WTC11 (cell line): ENCODE data around the gene CKAP2L. TPM values are rescaled to one million over a fixed set of nuclear protein-coding genes. Genes with fewer than 3 reads are reported as not detected.
"Not testable (repeated sequence)": the region's sequence is repeated elsewhere in the genome, so short reads cannot be mapped to it uniquely, and the experiment has no call there.

Experiments used
- ATAC-seq: fragments of 200-7000 bp; cut with Tn5 transposase; 2 replicates; pipeline ENCODE4 v1.10.0; 2021; ENCODE audit warnings: mild to moderate bottlenecking, moderate library complexity
- CTCF ChIA-PET: fragments of 300-600 bp; sonication (Branson Sonifier 250); formaldehyde crosslinking; loops from one replicate; lab custom pipeline; 2021; ENCODE audit warnings: antibody characterized with exemption; lab: Charles Lee
- POLR2A ChIA-PET: fragments of 350-600 bp; sonication (Branson Sonifier 250); formaldehyde crosslinking; loops from one replicate; lab custom pipeline; 2021; ENCODE audit warnings: antibody characterized with exemption; lab: Charles Lee
- DNase-seq: peaks from one replicate; pipeline ENCODE4 v3.0.0; 2021; ENCODE audit warnings: low spot score
- H3K27ac Mint-ChIP-seq: 2 replicates; pipeline ENCODE4 v1.8.0; 2021; ENCODE audit warnings: mixed read lengths
- H3K27me3 Mint-ChIP-seq: 2 replicates; pipeline ENCODE4 v1.8.0; 2021; ENCODE audit warnings: low read depth, mild to moderate bottlenecking, moderate library complexity, mixed read lengths
- H3K36me3 Mint-ChIP-seq: 2 replicates; pipeline ENCODE4 v1.8.0; 2021; ENCODE audit warnings: mixed read lengths
- H3K4me1 Mint-ChIP-seq: 2 replicates; pipeline ENCODE4 v1.8.0; 2022; ENCODE audit warnings: mixed read lengths
- H3K4me3 Mint-ChIP-seq: 2 replicates; pipeline ENCODE4 v1.8.0; 2021; ENCODE audit warnings: mild to moderate bottlenecking, moderate library complexity, mixed read lengths
- H3K9me3 Mint-ChIP-seq: 2 replicates; pipeline ENCODE4 v1.8.0; 2021; ENCODE audit warnings: mixed read lengths
- ATF2 ChIP-seq: sonication (generic); formaldehyde crosslinking; IDR thresholded peaks from 2 replicates; pipeline ENCODE4 v1.8.1; 2022; ENCODE audit warnings: low read depth, missing genetic modification reagents, borderline replicate concordance
- CREB1 ChIP-seq: sonication (generic); formaldehyde crosslinking; IDR thresholded peaks from 2 replicates; pipeline ENCODE4 v1.8.0; 2023; ENCODE audit warnings: mild to moderate bottlenecking, missing genetic modification reagents
- ERG ChIP-seq: fragments of 250-450 bp; sonication (Bioruptor Pico); IDR thresholded peaks from 2 replicates; pipeline ENCODE4 v1.8.0; 2021; ENCODE audit warnings: mild to moderate bottlenecking
- ESRRA ChIP-seq: sonication (generic); formaldehyde crosslinking; IDR thresholded peaks from 2 replicates; pipeline ENCODE4 v1.8.1; 2022; ENCODE audit warnings: mild to moderate bottlenecking, missing genetic modification reagents, borderline replicate concordance
- GABPB1 ChIP-seq: sonication (generic); formaldehyde crosslinking; IDR thresholded peaks from 2 replicates; pipeline ENCODE4 v1.8.1; 2023; ENCODE audit warnings: mild to moderate bottlenecking, missing genetic modification reagents
- NFATC4 ChIP-seq: fragments of 250-450 bp; sonication (Bioruptor Pico); IDR thresholded peaks from 2 replicates; pipeline ENCODE4 v1.9.0; 2021; ENCODE audit warnings: mild to moderate bottlenecking
- OVOL2 ChIP-seq: fragments of 250-450 bp; sonication (Bioruptor Pico); IDR thresholded peaks from 2 replicates; pipeline ENCODE4 v1.9.0; 2021; ENCODE audit warnings: mild to moderate bottlenecking, borderline replicate concordance
- SP1 ChIP-seq: sonication (generic); formaldehyde crosslinking; conservative IDR thresholded peaks from 2 replicates; pipeline ENCODE4 v1.8.1; 2022; ENCODE audit warnings: missing genetic modification reagents
- TEAD1 ChIP-seq: sonication (generic); formaldehyde crosslinking; IDR thresholded peaks from 2 replicates; pipeline ENCODE4 v1.8.0; 2022; ENCODE audit warnings: mild to moderate bottlenecking, missing genetic modification reagents
- TP53 ChIP-seq: sonication (generic); formaldehyde crosslinking; IDR thresholded peaks from 2 replicates; pipeline ENCODE4 v1.8.1; 2023; ENCODE audit warnings: mild to moderate bottlenecking, missing genetic modification reagents
- ZBTB21 ChIP-seq: sonication (generic); formaldehyde crosslinking; IDR thresholded peaks from 2 replicates; pipeline ENCODE4 v1.8.1; 2023; ENCODE audit warnings: mild to moderate bottlenecking, missing genetic modification reagents, borderline replicate concordance
- ZNF512 ChIP-seq: sonication (generic); formaldehyde crosslinking; IDR thresholded peaks from 2 replicates; pipeline ENCODE4 v1.8.1; 2022; ENCODE audit warnings: missing genetic modification reagents, borderline replicate concordance
- ZNF671 ChIP-seq: fragments of 250-450 bp; sonication (Bioruptor Pico); IDR thresholded peaks from 2 replicates; pipeline ENCODE4 v1.8.0; 2021; ENCODE audit warnings: mild to moderate bottlenecking
- total RNA-seq: library from RNA; stranded (reverse); gene quantifications from 3 replicates; pipeline ENCODE4 v1.2.3, GENCODE V29; 2021

The CKAP2L gene
- total RNA-seq, 1 experiment from 2014 or later = 25.6 TPM

- no peaks in the 10 kb centered on the region for H3K36me3 Mint-ChIP-seq
- ChIA-PET CTCF (interaction anchor here (1.2 to 1.5 kb wide), 2 partner anchors 18 to 176 kb away, joined by 3 to 4 read pairs; no protein-coding TSS in a partner anchor), POLR2A (interaction anchor here (0.5 kb wide), 1 partner anchor 102 kb away, joined by 3 read pairs; no protein-coding TSS in a partner anchor)
- H3K9me3 Mint-ChIP-seq = no peaks in the 10 kb centered on the region
- ATAC-seq (no peak), DNase-seq (no peak)
- TF ChIP-seq GABPB1 (CRISPR knock-in tag) = no peak
- H3K27me3 Mint-ChIP-seq = no peaks in the 10 kb centered on the region; the same call in 1 of the 2 replicates
- H3K4me3 Mint-ChIP-seq = no peak overlapping the region
- H3K4me1 Mint-ChIP-seq = peaks cover 4% of the 10 kb centered on the region; the same call in 1 of the 2 replicates
- H3K27ac Mint-ChIP-seq = no peak overlapping the region
Measured at GRCh38 chr2:112708968-112709367, 55.4 kb downstream of the CKAP2L start.

GRCh38 chr2:112706947-112707346, 57.5 kb downstream of the CKAP2L start:
- CTCF ChIA-PET = interaction anchor here (1.1 to 2.2 kb wide), 4 partner anchors 21 to 235 kb away, joined by 4 to 6 read pairs (median 5); partner anchors contain the start of gene SLC20A1
- H3K4me3 Mint-ChIP-seq, POLR2A ChIA-PET, H3K27ac Mint-ChIP-seq, H3K27me3 Mint-ChIP-seq, H3K4me1 Mint-ChIP-seq, ATAC-seq, H3K36me3 Mint-ChIP-seq, DNase-seq, H3K9me3 Mint-ChIP-seq: not testable (repeated sequence)

GRCh38 chr2:112706170-112706664, 58.2 kb downstream of the CKAP2L start:
- Mint-ChIP-seq H3K4me3 (no peak overlapping the region), H3K27ac (no peak overlapping the region)
- CTCF ChIA-PET = interaction anchor here (1.6 to 2.2 kb wide), 2 partner anchors 21 to 61 kb away, joined by 4 to 6 read pairs; partner anchors contain the start of gene SLC20A1

GRCh38 chr2:112705575-112705974, 58.8 kb downstream of the CKAP2L start:
- Mint-ChIP-seq H3K4me3 (no peak overlapping the region), H3K9me3 (no peaks in the 10 kb centered on the region), H3K36me3 (no peaks in the 10 kb centered on the region), H3K4me1 (no peaks in the 10 kb centered on the region), H3K27me3 (peaks cover 4% of the 10 kb centered on the region; the same call in 1 of the 2 replicates), H3K27ac (no peak overlapping the region)
- ChIA-PET POLR2A (no interaction called here), CTCF (interaction anchor here (1.6 kb wide), 1 partner anchor 60 kb away, joined by 4 read pairs; the partner anchor contains the start of gene SLC20A1)
- TF ChIP-seq ZBTB21 (CRISPR knock-in tag) = no peak
- no peak for TF ChIP-seq ATF2
- no peak for TF ChIP-seq TEAD1 (CRISPR knock-in tag)
- no peak for TF ChIP-seq NFATC4 (CRISPR knock-in tag)
- no peak for TF ChIP-seq ZNF671
- TF ChIP-seq ERG (CRISPR knock-in tag) = no peak
- TF ChIP-seq TP53 (CRISPR knock-in tag) = no peak
- TF ChIP-seq OVOL2 (CRISPR knock-in tag) = no peak
- TF ChIP-seq CREB1 (CRISPR knock-in tag) = no peak
- TF ChIP-seq ESRRA (CRISPR knock-in tag) = no peak
- TF ChIP-seq SP1 (CRISPR knock-in tag) = no peak
- no peak for ATAC-seq
- DNase-seq = no peak

More at GRCh38 chr2:112706170-112706664, 58.2 kb downstream of the CKAP2L start:
- Mint-ChIP-seq H3K9me3 (no peaks in the 10 kb centered on the region), H3K36me3 (no peaks in the 10 kb centered on the region), H3K27me3 (no peaks in the 10 kb centered on the region; the same call in 1 of the 2 replicates), H3K4me1 (no peaks in the 10 kb centered on the region)
- POLR2A ChIA-PET = no interaction called here
- no peak for ATAC-seq
- TF ChIP-seq ZNF512 (no peak), OVOL2 (CRISPR knock-in tag) (no peak), TP53 (CRISPR knock-in tag) (no peak)
- no peak for DNase-seq
